HS-27A (cell line): Measurements from ENCODE around the gene DBF4B.

Source experiments
- DNase-seq: peaks from one replicate; pipeline ENCODE4 v3.0.0-alpha.2; 2012; ENCODE audit warnings: low read depth, missing footprints

The DBF4B gene

DNA sequence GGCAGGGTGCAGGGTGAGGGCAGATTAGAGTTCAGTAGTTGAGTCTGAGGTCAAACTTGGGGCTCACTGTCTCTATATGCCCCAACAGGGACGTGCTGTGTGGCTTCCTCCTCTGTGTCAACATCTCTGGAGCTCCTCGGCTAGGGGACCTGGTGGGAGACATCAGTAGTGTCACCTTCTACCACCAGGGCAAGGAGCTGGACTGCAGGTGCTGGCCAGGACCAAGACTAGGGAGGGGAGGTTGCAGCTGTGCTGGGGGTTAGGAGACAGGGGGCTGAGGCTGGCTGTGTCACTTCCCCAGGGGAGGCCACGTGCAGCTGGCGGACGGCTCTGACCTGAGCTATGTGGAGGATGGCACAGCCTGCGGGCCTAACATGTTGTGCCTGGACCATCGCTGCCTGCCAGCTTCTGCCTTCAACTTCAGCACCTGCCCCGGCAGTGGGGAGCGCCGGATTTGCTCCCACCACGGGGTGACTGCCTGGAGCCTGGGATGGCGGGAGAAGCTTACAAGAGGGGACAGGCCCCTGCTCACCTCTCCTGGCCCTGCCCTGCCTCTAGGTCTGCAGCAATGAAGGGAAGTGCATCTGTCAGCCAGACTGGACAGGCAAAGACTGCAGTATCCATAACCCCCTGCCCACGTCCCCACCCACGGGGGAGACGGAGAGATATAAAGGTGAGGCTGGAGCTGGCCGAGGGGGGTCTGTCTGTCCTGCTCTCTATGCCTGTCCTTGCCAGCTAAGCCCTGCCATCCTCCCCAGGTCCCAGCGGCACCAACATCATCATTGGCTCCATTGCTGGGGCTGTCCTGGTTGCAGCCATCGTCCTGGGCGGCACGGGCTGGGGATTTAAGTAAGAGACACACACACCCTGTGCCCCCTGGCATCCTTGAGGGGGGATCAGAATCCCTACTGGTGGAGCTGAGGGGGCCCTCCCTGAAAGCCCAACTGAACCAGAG, 69.2 kb downstream of the DBF4B start:
- no peak for DNase-seq

DNA sequence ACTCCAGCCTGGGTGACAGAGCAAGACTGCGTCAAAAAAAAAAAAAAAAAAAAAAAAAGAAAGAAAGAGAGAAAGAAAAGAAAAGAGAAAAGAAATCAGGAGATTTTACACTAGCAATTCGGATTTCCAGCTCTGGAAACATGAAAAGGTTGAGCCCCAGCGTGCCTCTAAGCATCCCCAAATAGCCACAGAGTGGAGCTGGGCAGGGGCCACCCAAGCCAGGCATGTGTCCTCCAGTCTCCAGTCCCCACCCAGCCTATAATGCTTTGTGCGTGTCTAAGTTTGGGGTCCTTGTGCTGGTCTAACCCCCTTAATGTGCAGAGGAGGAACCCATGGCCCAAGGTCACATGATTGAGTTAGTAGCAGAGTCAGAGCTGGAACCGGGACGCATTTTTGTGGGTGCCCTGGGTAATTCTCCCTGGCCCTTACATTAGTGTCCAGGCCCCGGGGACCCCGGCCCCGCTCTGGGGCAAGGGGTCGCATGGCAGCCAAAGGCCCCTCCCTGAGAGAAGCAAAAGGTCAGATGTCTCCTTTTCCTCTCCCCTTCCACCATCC, 70.3 kb downstream of the DBF4B start:
- no peak for DNase-seq

DNA sequence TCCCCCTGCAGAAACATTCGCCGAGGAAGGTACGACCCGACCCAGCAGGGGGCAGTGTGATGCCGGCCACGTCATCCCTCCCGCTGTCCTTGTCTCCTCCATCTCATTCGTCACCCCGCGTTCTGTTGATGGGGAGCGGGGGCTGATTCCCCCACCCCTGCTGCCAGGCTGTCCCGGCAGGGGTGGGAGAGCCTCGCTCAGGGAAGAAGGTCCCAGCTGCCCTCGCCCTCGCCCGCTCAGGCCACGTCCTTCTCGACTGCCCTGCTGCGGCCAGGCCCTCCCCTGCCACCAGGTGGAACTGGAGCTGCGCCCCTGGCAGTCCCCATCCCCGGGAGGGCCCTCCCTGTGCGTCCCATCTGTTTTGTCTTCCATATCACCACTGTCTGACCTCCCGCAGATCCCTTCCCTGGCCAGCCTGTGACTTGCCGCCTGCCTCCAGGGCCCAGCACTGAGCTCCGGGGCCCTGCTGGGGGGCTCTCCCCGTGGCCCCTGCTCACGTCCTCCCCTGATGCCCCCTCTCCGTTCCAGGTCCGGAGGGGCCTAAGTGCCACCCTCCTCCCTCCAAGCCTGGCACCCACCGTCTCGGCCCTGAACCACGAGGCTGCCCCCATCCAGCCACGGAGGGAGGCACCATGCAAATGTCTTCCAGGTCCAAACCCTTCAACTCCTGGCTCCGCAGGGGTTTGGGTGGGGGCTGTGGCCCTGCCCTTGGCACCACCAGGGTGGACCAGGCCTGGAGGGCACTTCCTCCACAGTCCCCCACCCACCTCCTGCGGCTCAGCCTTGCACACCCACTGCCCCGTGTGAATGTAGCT, 71.0 kb downstream of the DBF4B start:
- no peak for DNase-seq

DNA sequence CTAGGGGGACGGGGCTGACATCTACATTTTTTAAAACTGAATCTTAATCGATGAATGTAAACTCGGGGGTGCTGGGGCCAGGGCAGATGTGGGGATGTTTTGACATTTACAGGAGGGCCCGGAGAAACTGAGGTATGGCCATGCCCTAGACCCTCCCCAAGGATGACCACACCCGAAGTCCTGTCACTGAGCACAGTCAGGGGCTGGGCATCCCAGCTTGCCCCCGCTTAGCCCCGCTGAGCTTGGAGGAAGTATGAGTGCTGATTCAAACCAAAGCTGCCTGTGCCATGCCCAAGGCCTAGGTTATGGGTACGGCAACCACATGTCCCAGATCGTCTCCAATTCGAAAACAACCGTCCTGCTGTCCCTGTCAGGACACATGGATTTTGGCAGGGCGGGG, 71.7 kb downstream of the DBF4B start:
- no peak for DNase-seq

DNA sequence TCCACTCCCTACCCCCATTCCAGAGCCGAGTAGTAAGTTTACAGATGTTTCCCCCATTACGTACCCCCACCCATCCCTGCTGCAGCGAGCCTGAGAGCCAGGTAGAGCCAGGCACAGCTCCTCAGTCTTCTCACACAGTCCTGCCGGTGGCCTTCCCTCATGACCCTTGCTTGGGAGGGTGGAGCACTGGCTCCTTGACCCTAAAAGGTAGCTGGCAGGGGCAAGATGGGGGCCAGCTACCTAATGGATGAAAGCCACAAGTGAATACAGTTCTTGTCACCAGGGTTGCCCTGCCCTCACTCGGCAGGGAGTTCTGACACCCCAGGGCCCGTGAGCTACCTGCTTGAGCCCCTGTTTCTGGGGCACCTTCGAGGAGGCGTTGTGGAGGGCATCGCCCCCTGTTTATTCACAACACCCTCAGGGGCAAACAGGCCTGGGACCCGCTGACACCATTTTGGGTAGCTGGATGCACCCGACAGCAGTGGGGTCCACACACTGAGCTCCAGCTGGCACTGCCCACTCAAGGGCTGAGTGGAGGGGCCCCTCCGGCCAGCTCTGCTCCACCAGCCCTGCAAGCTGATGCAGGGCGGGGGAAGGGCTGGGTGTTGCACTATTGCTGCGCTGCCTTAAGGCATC, 72.5 kb downstream of the DBF4B start:
- DNase-seq: no peak

DNA sequence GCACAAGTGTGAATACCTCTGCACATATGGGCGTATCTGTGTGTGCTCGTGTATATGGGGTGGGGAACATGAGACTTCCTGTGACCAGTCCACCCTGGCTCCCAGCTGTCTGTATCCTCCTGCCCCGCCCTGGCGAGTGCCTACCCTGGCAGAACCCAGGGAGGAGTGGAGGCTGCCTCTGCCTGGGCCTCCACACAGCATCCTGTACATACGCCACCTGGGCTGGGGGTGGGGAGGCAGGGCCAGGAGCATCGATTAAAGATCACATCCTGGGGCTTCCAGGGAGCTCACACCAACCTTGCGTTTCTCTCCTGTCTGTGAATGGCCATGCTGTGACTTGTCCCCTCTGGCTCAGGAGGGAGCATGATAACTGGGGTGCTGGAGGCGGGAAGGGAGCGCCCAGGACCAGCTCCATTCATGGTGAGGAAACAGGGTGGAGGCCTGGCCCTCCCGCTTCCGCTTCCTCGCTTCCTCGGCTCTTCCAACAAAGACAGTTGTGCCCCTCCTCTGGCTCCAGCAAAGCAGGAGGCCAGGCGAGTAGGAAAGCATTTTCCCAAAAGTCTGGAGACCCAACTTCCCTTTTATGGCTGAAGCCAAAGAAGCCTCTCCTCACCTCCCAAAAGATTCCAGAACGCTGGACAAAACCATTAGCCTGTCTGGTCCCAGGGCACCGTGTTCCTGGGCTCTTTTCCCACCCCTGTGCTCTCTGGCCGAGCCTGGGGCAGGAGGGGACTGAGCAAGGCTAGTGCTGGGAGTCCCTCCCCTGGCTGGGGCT, 73.3 kb downstream of the DBF4B start:
- DNase-seq: no peak

- DNase-seq: no peak
Measured at GRCh38 chr17:44782326-44782850, 73.9 kb downstream of the DBF4B start.

GRCh38 chr17:44785921-44786320, 77.5 kb downstream of the DBF4B start:
- no peak for DNase-seq

DNA sequence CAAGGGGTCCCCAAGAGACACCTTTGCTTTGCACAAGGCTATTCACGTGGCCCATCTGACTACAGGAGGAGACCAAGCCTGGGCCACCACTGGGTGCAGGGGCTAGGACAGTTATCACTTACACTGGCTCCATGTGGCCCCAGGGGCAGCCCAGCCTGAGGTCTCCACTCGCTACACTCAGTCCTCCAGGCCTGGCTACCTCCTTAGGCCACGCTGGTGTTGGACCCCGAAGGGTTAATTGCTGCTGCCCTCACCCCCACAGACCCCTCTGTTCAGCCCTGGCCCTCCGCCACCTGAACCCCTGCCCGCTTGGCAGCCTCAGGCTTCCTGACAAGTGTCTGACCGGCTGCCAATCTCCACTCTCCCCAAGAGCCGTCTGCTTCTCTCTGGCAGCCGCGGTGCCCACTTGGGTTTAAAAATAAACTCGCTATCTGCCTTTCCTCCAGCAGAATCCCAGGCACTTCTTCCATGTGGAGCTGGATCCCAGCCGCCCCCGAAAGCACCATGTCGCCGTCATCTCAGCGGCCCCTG, 78.2 kb downstream of the DBF4B start:
- no peak for DNase-seq

DNA sequence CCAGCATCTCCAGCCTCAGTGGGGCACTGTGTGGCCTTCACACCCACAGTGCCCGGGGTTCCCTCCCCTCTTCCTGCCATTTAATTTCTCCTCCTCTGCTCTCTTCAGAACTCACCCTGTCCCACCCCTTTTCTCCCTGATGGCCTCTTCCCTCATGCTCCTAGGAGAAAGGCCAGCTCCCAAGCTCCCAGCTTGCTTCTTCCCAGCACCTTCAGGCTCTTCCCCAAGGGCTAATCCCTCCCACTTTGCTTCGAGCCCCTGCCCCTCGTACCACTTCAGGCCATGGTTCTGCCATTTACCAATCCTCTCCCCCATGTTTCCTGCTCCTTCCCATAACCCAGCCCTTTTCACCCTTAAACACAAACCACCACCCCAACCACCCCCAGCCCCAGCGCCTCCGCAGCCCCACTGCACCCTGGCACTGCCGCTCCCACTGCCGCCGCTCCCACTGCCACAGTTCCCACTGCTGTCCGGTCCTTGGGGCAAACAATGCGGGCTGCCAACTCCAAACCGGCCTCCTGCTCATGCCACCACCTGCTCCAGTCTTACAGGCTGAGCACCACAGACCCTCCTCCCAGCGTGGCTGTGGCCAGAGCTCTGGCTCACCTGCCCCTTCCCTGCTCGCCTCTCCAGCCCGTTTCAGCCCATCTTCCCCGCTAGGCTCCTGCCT, 78.9 kb downstream of the DBF4B start:
- no peak for DNase-seq

GRCh38 chr17:44788139-44788538, 79.7 kb downstream of the DBF4B start:
- no peak for DNase-seq

GRCh38 chr17:44792276-44792675, 83.8 kb downstream of the DBF4B start:
- no peak for DNase-seq

GRCh38 chr17:44793885-44794842, 85.7 kb downstream of the DBF4B start:
- DNase-seq: no peak

DNA sequence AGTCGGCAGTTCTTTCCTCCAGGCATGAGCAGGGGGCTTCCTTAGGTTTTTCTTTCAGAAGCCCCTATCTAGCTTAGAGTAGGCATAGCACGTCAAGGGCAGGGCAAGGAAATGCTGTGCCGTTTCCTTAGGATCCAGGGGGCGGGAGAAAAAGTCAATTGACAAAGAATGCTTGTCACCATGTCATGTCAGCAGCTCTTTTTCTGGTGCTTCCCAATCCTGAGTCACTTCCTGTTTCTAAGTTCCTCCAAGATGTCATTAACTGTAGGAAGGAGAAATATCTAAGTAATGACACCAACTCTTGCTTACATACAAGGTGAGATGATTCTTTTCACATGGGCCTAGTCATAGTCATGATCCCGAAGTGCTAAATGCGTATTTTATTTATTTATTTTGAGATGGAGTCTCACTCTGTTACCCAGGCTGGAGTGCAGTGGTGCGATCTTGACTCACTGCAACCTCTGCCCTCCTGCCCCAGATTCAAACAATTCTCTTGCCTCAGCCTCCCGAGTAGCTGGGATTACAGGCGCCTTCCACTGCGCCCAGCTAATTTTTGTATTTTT, 86.5 kb downstream of the DBF4B start:
- DNase-seq: no peak

- no peak for DNase-seq
Measured at GRCh38 chr17:44795421-44795820, 87.0 kb downstream of the DBF4B start.

DNA sequence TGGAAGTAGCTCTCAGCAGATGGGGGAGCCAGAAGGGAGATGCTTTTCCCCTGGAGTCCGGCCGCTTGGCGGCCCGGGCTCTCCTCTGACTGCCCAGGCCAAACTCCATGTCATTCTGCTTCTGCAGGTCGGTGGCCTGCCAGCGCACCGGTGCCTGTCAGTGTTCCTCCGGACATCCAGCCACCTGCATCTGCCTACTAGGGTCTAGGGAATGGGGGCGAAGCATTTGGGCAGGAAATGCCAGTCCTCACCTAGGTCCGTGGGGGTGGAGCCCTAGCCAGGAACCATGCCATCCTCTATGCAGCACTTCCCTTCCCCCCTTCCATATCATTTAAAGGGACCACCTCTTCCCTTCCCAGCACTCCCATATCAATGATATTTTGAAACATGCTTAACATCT, 87.5 kb downstream of the DBF4B start:
- DNase-seq: no peak

DNA sequence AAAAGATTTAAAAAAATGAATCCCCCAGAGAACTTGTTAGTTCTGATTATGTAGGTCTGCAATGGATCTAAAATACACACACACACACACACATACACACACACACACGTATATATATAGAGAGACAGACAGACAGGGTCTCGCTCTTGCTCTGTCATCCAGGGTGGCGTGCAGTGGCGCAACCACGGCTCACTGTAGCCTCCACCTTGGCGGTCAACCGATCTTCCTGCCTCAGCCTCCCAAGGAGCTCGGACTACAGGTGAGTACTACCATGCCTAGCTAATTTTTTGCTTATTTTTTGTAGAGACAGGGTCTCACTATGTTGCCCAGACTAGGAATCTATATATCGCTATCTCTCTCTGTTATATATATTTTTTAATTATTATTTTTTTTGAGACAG, 88.3 kb downstream of the DBF4B start:
- no peak for DNase-seq

DNA sequence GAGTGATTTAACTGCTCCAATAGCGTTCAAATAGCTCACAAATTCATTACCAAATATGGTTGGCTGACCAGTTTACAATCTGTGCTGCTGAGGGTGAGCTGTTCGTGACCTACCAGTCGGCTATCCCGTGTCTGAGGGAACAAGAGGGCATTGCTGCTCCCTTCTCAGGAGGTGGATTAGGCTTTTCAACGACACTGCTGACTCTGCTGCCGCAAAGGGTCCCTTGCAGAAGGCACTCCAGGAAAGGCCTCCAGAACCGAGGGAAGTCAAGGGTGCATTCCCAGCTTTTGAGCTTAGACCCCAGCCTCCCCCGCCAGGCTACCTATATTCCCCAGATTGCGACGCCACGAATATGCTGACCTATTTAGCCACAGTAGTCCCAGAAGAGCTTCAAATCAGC, 89.3 kb downstream of the DBF4B start:
- no peak for DNase-seq

DNA sequence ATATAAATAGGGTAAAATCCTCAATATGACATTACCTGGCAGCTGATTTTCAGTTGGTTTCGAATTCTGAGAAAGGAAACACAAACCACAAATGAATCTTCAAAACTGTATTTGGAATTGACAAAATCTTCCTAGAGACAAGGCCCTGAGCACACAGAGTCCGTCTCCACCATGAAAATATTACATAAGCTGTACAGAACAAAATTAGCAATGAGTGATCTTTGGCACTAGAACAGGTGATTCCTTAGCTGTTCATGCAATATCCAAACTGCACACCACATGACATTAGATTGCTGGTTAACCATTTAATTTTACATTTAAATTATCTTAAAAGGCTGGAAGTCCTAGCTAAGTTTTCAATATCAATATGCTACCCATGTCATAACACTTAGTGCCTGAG, 89.9 kb downstream of the DBF4B start:
- DNase-seq: no peak
